Measurements from ENCODE around the gene DNMBP. TPM values are rescaled to one million over a fixed set of nuclear protein-coding genes. Genes with fewer than 3 reads are reported as not detected.

The DNMBP gene
- total and polyA plus RNA-seq, 2 of the 4 experiments (the other 2 are of a cell fraction), result 10.9 to 13.6 TPM

GRCh38 chr10:99994801-99995200 is 14.9 kb downstream of the DNMBP start:
- no CpG with 5 or more reads among the region's 5 CpGs for WGBS, 2 experiments (ENCODE audit: extremely low coverage in 2 of 2, insufficient read length in 1 of 2)
- H3K9ac ChIP-seq (ENCODE audit: low read depth, low read length), result no peak overlapping the region
- no peak overlapping the region for H3K14ac ChIP-seq (replicated peaks; ENCODE audit: low read depth, low read length)
- no peak overlapping the region for H2BK120ac ChIP-seq (ENCODE audit: low read depth, low read length)
- H2AFZ ChIP-seq (replicated peaks; ENCODE audit: low read length, poor library complexity), result no peak overlapping the region
- H3K23ac ChIP-seq (ENCODE audit: low read depth, low read length), result no peak overlapping the region
- no peak overlapping the region for H4K5ac ChIP-seq (ENCODE audit: low read depth, low read length)
- no TSS peak for BruUV-seq (replicated peaks)
- dilution Hi-C loops (cut with HindIII; ENCODE audit: low sequenced_read_pairs, unreplicated experiment) (no loop called here), in situ Hi-C loops (cut with MboI; ENCODE audit: low sequenced_read_pairs) (no loop called here), intact Hi-C loops (cut with micrococcal nuclease) (no loop called here)
- no peak for TF ChIP-seq CHD1 (IDR thresholded peaks at IDR 0.05; ENCODE audit: low read depth, low read length)
- no peak for TF ChIP-seq BHLHE40 (IDR thresholded peaks at IDR 0.05; ENCODE audit: low read depth, low read length)
- no peak for TF ChIP-seq POLR2A (IDR thresholded peaks at IDR 0.05; ENCODE audit: low read depth, low read length)
- TF ChIP-seq CEBPB (IDR thresholded peaks at IDR 0.05; ENCODE audit: low read depth, low read length), result no peak
- TF ChIP-seq MAFK (IDR thresholded peaks at IDR 0.05; ENCODE audit: low read depth, low read length), result no peak
- no peak for TF ChIP-seq RCOR1 (IDR thresholded peaks at IDR 0.05; ENCODE audit: insufficient replicate concordance, low read length)
- TF ChIP-seq FOS (IDR thresholded peaks at IDR 0.05; ENCODE audit: low read depth, low read length), result no peak
- no peak for TF ChIP-seq NFE2L2 (IDR thresholded peaks at IDR 0.05; ENCODE audit: low read depth, low read length)
- TF ChIP-seq SMC3 (IDR thresholded peaks at IDR 0.05; ENCODE audit: low read depth, low read length), result no peak
- TF ChIP-seq RFX5 (IDR thresholded peaks at IDR 0.05; ENCODE audit: low read depth, low read length), result no peak
- no peak for TF ChIP-seq CTCF (conservative IDR thresholded peaks at IDR 0.05; ENCODE audit: low read depth, low read length)
- TF ChIP-seq MAZ (IDR thresholded peaks at IDR 0.05; ENCODE audit: borderline replicate concordance, low read depth, low read length), result no peak
- POLR2A ChIA-PET (ENCODE audit: unreplicated experiment), result no interaction called here
- no peaks in the 10 kb centered on the region for H3K9me3 ChIP-seq (ENCODE audit: control insufficient read depth, insufficient read depth, low read length)
- no peak overlapping the region; the same call in 1 of the 2 replicates for H3K4me2 ChIP-seq (ENCODE audit: low read depth, low read length)
- no peak overlapping the region for H2AK9ac ChIP-seq (replicated peaks; ENCODE audit: low read depth, low read length, poor library complexity)
- no peak overlapping the region for H3K27ac ChIP-seq (ENCODE audit: insufficient read depth, low read length)
- no peak for DNase-seq
- CTCF ChIA-PET, result interaction anchor here (0.6 to 0.8 kb wide), 2 partner anchors 18 to 125 kb away, joined by 3 read pairs; no protein-coding TSS in a partner anchor
- H4K91ac ChIP-seq (ENCODE audit: insufficient read depth, low read depth, low read length), result no peak overlapping the region
- peak overlapping the region; percentile 2; the same call in 1 of the 2 replicates for H2AK5ac ChIP-seq (ENCODE audit: low read depth, low read length)
- H2BK15ac ChIP-seq (ENCODE audit: low read depth, low read length), result no peak overlapping the region
- H3K56ac ChIP-seq (ENCODE audit: extremely low read depth, insufficient read depth, low read length), result no peak overlapping the region
- ATAC-seq (ENCODE audit: low read depth), result no peak
- peaks cover 15% of the 10 kb centered on the region for H3K4me1 ChIP-seq (ENCODE audit: control insufficient read depth, insufficient read depth, low read length)
- H4K8ac ChIP-seq (ENCODE audit: low read depth in 2 of 2, low read length in 2 of 2), result 0 out of 4 replicates have a peak overlapping the region, but pooled peaks of 1 of the 2 experiments have one; percentile 33
- no peaks in the 10 kb centered on the region for H3K27me3 ChIP-seq (ENCODE audit: control insufficient read depth, insufficient read depth, low read length)
- no peak overlapping the region for H3K4me3 ChIP-seq (ENCODE audit: insufficient read depth, low read depth, low read length)
- no peak overlapping the region for H3K4ac ChIP-seq (ENCODE audit: low read depth, low read length)
- H3K9me1 ChIP-seq (ENCODE audit: insufficient read depth, low read length), result peaks cover 8% of the 10 kb centered on the region
- H4K20me1 ChIP-seq (ENCODE audit: insufficient read depth, low read length), result peaks cover 3% of the 10 kb centered on the region; the same call in 1 of the 2 replicates
- no peak overlapping the region for H3K18ac ChIP-seq (ENCODE audit: low read depth, low read length)
- H3K36me3 ChIP-seq (ENCODE audit: control insufficient read depth, insufficient read depth, low read length), result no peaks in the 10 kb centered on the region
- peaks cover 11 to 60% of the 10 kb centered on the region in 2 experiments; a peak in 3 of 4 replicates for H3K79me1 ChIP-seq (ENCODE audit: low read depth in 1 of 2, low read length in 2 of 2)
- no peak overlapping the region for H2BK20ac ChIP-seq (ENCODE audit: low read depth, low read length)
- peak overlapping the region; percentile 38 for H2BK5ac ChIP-seq (ENCODE audit: low read depth, low read length, poor library complexity, severe bottlenecking)
